ENCODE results near the gene PRRT1. TPM values are rescaled to one million over a fixed set of nuclear protein-coding genes. Genes with fewer than 3 reads are reported as not detected.
A peak's percentile ranks its signal among the peaks of the same experiment; 100 is the strongest.
"Not testable (repeated sequence)": the region's sequence is repeated elsewhere in the genome, so short reads cannot be mapped to it uniquely, and the experiment has no call there.

The PRRT1 gene
- total and polyA plus RNA-seq, 4 donors: 0.08 to 0.24 (median 0.19) TPM; not detected in 1

DNA sequence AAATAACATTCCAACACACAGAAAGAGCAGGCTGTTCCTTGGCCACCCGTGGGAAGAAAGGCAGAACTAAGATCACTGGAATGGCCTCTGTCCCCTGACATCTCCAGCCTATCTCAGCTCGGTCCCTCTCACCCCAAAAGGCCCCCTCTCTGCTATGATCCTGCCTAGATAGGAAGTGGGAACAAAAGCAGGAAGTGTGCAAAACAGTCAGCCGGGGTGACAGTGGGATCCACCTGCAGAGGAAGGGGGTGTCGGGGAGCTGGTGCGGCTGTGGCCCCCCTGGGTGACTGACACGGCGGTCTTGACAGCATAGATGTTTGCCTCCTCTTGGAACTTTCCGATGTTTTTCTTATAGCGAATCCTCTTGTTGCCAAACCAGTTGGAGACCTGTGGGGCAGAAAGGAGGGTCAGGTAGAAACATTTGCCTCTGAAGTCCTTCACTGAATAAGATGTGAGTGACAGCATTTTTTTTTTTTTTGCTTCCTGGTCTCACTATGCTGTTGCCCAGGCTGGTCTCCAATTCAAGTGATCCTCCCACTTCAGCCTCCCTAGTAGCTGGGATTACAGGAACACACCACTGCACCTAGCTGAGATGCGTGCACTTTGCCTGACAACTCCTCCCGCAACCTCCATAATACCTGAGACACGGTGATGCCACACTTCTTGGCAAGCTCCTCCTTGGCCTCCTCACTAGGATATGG is 35.4 kb upstream of the PRRT1 start:
- H3K36me3 ChIP-seq (ENCODE audit: control insufficient read depth in 4 of 4, insufficient read depth in 3 of 4, low read depth in 1 of 4, low read length in 3 of 4): peaks cover 0 to 26% (median 14%) of the 10 kb centered on the region in 4 donors
- H3K27ac ChIP-seq (ENCODE audit: low read depth in 1 of 2, low read length in 2 of 2): peak overlapping the region in 1 of 2 donors; percentile 46
- H3K27me3 ChIP-seq (ENCODE audit: control insufficient read depth in 4 of 4, insufficient read depth in 4 of 4, low read length in 3 of 4): no peaks in the 10 kb centered on the region
- TF ChIP-seq FOXA2 (IDR thresholded peaks at IDR 0.05): no peak
- TF ChIP-seq, protein P1, sequence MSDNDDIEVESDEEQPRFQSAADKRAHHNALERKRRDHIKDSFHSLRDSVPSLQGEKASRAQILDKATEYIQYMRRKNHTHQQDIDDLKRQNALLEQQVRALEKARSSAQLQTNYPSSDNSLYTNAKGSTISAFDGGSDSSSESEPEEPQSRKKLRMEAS (IDR thresholded peaks at IDR 0.05): no peak
- no peak for TF ChIP-seq FOXA1 (IDR thresholded peaks at IDR 0.05)
- TF ChIP-seq, protein P2, sequence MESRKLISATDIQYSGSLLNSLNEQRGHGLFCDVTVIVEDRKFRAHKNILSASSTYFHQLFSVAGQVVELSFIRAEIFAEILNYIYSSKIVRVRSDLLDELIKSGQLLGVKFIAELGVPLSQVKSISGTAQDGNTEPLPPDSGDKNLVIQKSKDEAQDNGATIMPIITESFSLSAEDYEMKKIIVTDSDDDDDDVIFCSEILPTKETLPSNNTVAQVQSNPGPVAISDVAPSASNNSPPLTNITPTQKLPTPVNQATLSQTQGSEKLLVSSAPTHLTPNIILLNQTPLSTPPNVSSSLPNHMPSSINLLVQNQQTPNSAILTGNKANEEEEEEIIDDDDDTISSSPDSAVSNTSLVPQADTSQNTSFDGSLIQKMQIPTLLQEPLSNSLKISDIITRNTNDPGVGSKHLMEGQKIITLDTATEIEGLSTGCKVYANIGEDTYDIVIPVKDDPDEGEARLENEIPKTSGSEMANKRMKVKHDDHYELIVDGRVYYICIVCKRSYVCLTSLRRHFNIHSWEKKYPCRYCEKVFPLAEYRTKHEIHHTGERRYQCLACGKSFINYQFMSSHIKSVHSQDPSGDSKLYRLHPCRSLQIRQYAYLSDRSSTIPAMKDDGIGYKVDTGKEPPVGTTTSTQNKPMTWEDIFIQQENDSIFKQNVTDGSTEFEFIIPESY (IDR thresholded peaks at IDR 0.05): no peak
- no peak for TF ChIP-seq GABPA (IDR thresholded peaks at IDR 0.05 in 1 of 2, conservative IDR thresholded peaks at IDR 0.05 in 1 of 2)
- no peak for TF ChIP-seq RXRA (IDR thresholded peaks at IDR 0.05)
- no peak for TF ChIP-seq HNF4G (IDR thresholded peaks at IDR 0.05)
- TF ChIP-seq YY1 (IDR thresholded peaks at IDR 0.05): no peak
- TF ChIP-seq EGR1 (IDR thresholded peaks at IDR 0.05; ENCODE audit: low read depth in 2 of 2): no peak
- no peak for TF ChIP-seq ATF3 (IDR thresholded peaks at IDR 0.05)
- TF ChIP-seq JUND (IDR thresholded peaks at IDR 0.05): no peak
- no peak for TF ChIP-seq HNF4A (conservative IDR thresholded peaks at IDR 0.05)
- TF ChIP-seq SP1 (IDR thresholded peaks at IDR 0.05): no peak
- TF ChIP-seq REST (IDR thresholded peaks at IDR 0.05): no peak
- no peak for TF ChIP-seq RAD21 (IDR thresholded peaks at IDR 0.05)
- TF ChIP-seq, protein P3, sequence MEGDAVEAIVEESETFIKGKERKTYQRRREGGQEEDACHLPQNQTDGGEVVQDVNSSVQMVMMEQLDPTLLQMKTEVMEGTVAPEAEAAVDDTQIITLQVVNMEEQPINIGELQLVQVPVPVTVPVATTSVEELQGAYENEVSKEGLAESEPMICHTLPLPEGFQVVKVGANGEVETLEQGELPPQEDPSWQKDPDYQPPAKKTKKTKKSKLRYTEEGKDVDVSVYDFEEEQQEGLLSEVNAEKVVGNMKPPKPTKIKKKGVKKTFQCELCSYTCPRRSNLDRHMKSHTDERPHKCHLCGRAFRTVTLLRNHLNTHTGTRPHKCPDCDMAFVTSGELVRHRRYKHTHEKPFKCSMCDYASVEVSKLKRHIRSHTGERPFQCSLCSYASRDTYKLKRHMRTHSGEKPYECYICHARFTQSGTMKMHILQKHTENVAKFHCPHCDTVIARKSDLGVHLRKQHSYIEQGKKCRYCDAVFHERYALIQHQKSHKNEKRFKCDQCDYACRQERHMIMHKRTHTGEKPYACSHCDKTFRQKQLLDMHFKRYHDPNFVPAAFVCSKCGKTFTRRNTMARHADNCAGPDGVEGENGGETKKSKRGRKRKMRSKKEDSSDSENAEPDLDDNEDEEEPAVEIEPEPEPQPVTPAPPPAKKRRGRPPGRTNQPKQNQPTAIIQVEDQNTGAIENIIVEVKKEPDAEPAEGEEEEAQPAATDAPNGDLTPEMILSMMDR (IDR thresholded peaks at IDR 0.05; ENCODE audit: low read depth, low read length, missing input control): no peak
- TF ChIP-seq NR2F2 (IDR thresholded peaks at IDR 0.05): no peak
- TF ChIP-seq TAF1 (conservative IDR thresholded peaks at IDR 0.05): no peak
- no peaks in the 10 kb centered on the region for H3K9me3 ChIP-seq (ENCODE audit: control insufficient read depth in 4 of 4, low read length in 3 of 4)
- no peak for DNase-seq (ENCODE audit: low spot score)
- H3K4me1 ChIP-seq (ENCODE audit: control insufficient read depth in 4 of 4, insufficient read depth in 4 of 4, low read length in 3 of 4): peaks cover 7 to 27% (median 16%) of the 10 kb centered on the region in 4 donors
- WGBS: 79% methylated on average over 12 of the region's 12 CpGs
- no peak overlapping the region for H3K9ac ChIP-seq (ENCODE audit: low read depth in 1 of 2, low read length in 2 of 2)
- H3K4me3 ChIP-seq (ENCODE audit: low read depth in 1 of 3, low read length in 3 of 3): no peak overlapping the region

- not testable (repeated sequence) for H3K4me3 ChIP-seq (ENCODE audit: low read depth in 1 of 3, low read length in 3 of 3); H3K27me3 ChIP-seq (ENCODE audit: control insufficient read depth in 4 of 4, insufficient read depth in 4 of 4, low read length in 3 of 4); H3K9me3 ChIP-seq (ENCODE audit: control insufficient read depth in 4 of 4, low read length in 3 of 4); DNase-seq (ENCODE audit: low spot score); H3K9ac ChIP-seq (ENCODE audit: low read depth in 1 of 2, low read length in 2 of 2)
- Histone ChIP-seq H3K27ac (ENCODE audit: low read depth in 1 of 2, low read length in 2 of 2) (peak overlapping the region; percentile 31 to 46), H3K36me3 (ENCODE audit: control insufficient read depth in 4 of 4, insufficient read depth in 3 of 4, low read depth in 1 of 4, low read length in 3 of 4) (peaks cover 0 to 29% (median 15%) of the 10 kb centered on the region in 4 donors), H3K4me1 (ENCODE audit: control insufficient read depth in 4 of 4, insufficient read depth in 4 of 4, low read length in 3 of 4) (peaks cover 6 to 27% (median 15%) of the 10 kb centered on the region in 4 donors)
- 82% methylated on average over 10 of the region's 10 CpGs for WGBS
Observed at GRCh38 chr6:32186151-32186840, 34.6 kb upstream of the PRRT1 start.

All from liver (tissue), 9 donors.